ENCODE results near the gene NEK11.

GRCh38 chr3:131169331-131169730 is 142.7 kb downstream of the NEK11 start:
- TF ChIP-seq CTCF (conservative IDR thresholded peaks at IDR 0.05), result no peak
- TF ChIP-seq EZH2 (IDR thresholded peaks at IDR 0.05; ENCODE audit: low read depth), result no peak

Measured in PC-9 (cell line).